Transverse colon (tissue), 3 donors: Measurements from ENCODE around the gene RUNX1.

Source experiments
- POLR2A ChIP-seq: fragments of 450-650 bp; IDR thresholded peaks from one replicate; pipeline ENCODE4 v1.6.1; 2016; ENCODE audit warnings: antibody characterized with exemption, mild to moderate bottlenecking, moderate library complexity
- TF ChIP-seq, protein P1 (sequence below), 5 experiments: fragments of 200-600 bp in 3 of 5; fragments of 450-650 bp in 2 of 5; sonication (generic) in 3 of 5; IDR thresholded peaks; 1 replicate in 2 of 5; 2 replicates in 3 of 5; pipeline ENCODE4 v1.5.1; 2016 to 2017; ENCODE audit warnings: antibody characterized with exemption in 5 of 5, inconsistent platforms in 3 of 5, mild to moderate bottlenecking in 2 of 5, moderate library complexity in 1 of 5

GRCh38 chr21:34970167-34970500, 79.0 kb downstream of the RUNX1 start:
- TF ChIP-seq, protein P1, sequence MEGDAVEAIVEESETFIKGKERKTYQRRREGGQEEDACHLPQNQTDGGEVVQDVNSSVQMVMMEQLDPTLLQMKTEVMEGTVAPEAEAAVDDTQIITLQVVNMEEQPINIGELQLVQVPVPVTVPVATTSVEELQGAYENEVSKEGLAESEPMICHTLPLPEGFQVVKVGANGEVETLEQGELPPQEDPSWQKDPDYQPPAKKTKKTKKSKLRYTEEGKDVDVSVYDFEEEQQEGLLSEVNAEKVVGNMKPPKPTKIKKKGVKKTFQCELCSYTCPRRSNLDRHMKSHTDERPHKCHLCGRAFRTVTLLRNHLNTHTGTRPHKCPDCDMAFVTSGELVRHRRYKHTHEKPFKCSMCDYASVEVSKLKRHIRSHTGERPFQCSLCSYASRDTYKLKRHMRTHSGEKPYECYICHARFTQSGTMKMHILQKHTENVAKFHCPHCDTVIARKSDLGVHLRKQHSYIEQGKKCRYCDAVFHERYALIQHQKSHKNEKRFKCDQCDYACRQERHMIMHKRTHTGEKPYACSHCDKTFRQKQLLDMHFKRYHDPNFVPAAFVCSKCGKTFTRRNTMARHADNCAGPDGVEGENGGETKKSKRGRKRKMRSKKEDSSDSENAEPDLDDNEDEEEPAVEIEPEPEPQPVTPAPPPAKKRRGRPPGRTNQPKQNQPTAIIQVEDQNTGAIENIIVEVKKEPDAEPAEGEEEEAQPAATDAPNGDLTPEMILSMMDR (IDR thresholded peaks at IDR 0.05) = no peak
- no peak for TF ChIP-seq POLR2A
